Thoracic aorta (tissue), 2 donors: Measurements from ENCODE around the gene DIO3. TPM values are rescaled to one million over a fixed set of nuclear protein-coding genes. Genes with fewer than 3 reads are reported as not detected.
A peak's percentile ranks its signal among the peaks of the same experiment; 100 is the strongest.

Experiments used
- ATAC-seq: fragments of 150-250 bp; one replicate; pipeline ENCODE4 v1.8.0; 2017; ENCODE audit warnings: low read depth; ENCODE audit not compliant: insufficient number of reproducible peaks, low FRiP score
- DNase-seq: peaks from one replicate; pipeline ENCODE4 v3.0.0-alpha.2; 2020; ENCODE audit warnings: low spot score
- H3K27ac ChIP-seq, 2 donors: fragments of 200-600 bp; sonication (generic); 1 replicate in 1 of 2; 2 replicates in 1 of 2; pipeline ENCODE4 v1.5.1; 2016; ENCODE audit warnings: mild to moderate bottlenecking in 2 of 2, moderate library complexity in 2 of 2
- H3K27me3 ChIP-seq: fragments of 200-600 bp; sonication (generic); replicated peaks from 2 replicates; pipeline ENCODE4 v1.6.0; 2016; ENCODE audit warnings: mild to moderate bottlenecking; ENCODE audit not compliant: insufficient read depth
- H3K36me3 ChIP-seq: fragments of 200-600 bp; sonication (generic); one replicate; pipeline ENCODE4 v1.5.1; 2016
- H3K4me1 ChIP-seq, 2 donors: fragments of 200-600 bp; sonication (generic); 1 replicate in 1 of 2; 2 replicates in 1 of 2; pipeline versions ENCODE4 v1.5.1 to v1.6.0; 2016; ENCODE audit warnings: low read depth in 2 of 2, mild to moderate bottlenecking in 1 of 2; ENCODE audit not compliant: control insufficient read depth in 1 of 2
- H3K4me3 ChIP-seq: fragments of 200-600 bp; sonication (generic); 2 replicates; pipeline ENCODE4 v1.5.1; 2016; ENCODE audit warnings: mild to moderate bottlenecking
- H3K9me3 ChIP-seq: fragments of 200-600 bp; sonication (generic); 2 replicates; pipeline ENCODE4 v1.5.1; 2016
- total RNA-seq, 2 donors: library from RNA; depleted of rRNA; stranded (reverse); fragments of >200 nt; gene quantifications; one replicate each; pipeline versions ENCODE4 v1.1.0 to v1.2.3, GENCODE V29; 2016
- TF ChIP-seq, protein P1 (sequence below): fragments of 200-600 bp; sonication (generic); IDR thresholded peaks from one replicate; pipeline ENCODE4 v1.5.1; 2019; ENCODE audit warnings: antibody characterized with exemption

Gene DIO3
- total RNA-seq, 2 donors from 2014 or later = 0.41 to 0.78 TPM

DNA sequence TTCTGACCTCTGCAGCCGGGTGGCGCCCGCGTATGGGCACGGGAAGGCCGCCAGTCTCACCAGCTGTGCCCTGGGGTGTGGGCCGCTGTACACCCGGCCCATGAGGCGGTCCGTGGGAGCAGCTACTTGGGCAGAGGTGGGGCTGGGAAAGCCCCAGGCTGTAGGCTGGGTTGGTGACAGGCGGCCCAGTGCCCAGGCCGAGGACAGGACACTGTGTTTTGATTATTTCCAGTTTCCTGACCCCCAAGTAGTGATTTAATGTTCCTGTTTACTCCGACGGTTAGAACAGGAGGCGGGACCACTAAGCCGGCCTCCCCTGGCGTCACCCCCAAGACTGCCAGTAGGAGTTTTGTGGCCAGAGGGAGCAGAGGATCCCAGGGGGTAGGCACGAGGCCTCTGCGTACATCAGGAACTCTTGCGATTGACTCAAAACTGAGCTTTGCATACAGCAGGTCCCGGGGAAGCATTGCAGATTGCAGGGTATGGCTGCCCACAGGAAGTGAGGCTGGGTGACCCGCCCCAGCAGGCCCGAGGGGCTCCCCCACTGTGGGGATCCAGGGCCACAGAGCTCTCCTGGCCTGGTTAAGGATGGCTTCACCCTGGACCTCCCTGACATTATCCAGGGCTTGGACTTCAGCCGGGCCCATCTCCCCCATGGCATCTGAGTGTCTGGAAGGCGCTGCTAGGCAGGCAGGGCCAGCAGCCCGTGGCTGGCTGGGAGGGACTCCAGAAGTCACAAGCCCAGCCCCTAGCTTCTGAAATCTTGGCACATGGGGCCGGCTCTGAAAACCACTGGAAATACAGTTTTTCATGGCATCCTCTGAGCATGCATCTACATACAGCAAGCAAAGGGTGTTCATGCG is 42.5 kb upstream of the DIO3 start:
- peaks cover 4 to 22% of the 10 kb centered on the region in 2 donors for H3K4me1 ChIP-seq
- H3K27me3 ChIP-seq = no peaks in the 10 kb centered on the region
- ATAC-seq (no peak), DNase-seq (no peak)
- H3K4me3 ChIP-seq = no peak overlapping the region
- no peaks in the 10 kb centered on the region for H3K36me3 ChIP-seq
- TF ChIP-seq, protein P1, sequence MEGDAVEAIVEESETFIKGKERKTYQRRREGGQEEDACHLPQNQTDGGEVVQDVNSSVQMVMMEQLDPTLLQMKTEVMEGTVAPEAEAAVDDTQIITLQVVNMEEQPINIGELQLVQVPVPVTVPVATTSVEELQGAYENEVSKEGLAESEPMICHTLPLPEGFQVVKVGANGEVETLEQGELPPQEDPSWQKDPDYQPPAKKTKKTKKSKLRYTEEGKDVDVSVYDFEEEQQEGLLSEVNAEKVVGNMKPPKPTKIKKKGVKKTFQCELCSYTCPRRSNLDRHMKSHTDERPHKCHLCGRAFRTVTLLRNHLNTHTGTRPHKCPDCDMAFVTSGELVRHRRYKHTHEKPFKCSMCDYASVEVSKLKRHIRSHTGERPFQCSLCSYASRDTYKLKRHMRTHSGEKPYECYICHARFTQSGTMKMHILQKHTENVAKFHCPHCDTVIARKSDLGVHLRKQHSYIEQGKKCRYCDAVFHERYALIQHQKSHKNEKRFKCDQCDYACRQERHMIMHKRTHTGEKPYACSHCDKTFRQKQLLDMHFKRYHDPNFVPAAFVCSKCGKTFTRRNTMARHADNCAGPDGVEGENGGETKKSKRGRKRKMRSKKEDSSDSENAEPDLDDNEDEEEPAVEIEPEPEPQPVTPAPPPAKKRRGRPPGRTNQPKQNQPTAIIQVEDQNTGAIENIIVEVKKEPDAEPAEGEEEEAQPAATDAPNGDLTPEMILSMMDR = no peak
- no peaks in the 10 kb centered on the region for H3K9me3 ChIP-seq
- no peak overlapping the region for H3K27ac ChIP-seq

DNA sequence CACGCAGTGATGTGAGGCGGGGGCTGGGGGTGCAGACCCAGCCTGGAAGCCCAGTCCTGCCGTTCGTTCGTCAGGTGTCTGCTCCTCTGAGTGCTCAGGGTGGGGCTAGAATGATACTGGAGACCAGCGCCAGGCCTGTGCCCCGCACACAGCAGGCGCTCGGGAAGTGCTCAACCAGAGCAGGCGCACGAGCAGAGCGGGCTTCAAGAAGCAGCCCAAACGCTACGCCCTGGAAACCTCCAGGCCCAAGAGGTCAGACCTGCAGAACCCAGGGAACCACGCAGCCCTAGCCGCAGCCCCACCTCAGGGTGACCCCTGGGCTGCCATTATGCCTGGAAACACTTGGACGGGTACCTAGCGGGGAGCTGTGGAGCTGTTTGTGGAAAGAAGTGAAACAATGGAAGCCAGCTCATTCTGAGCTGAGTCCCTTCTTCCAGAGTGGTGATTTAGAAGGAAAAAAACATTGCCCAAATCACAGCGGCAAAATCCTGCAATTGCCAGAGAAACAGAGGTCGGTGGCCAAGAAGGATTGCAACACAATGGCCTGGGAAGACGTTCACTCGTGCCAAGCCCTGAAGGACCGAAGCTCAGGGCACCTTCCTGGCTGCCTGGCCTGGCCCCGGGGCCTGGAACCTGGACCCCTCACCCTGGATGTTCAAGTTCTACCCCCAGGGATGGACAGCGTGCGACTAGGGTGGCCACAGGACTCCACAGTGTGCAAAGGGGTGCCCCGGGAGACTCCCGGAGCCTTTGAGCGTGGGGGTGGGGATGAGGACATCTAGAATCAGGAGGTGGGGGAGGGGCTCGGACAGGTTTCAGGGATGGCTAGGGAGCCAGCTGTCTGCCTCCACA is 40.4 kb upstream of the DIO3 start:
- ATAC-seq = no peak

DNA sequence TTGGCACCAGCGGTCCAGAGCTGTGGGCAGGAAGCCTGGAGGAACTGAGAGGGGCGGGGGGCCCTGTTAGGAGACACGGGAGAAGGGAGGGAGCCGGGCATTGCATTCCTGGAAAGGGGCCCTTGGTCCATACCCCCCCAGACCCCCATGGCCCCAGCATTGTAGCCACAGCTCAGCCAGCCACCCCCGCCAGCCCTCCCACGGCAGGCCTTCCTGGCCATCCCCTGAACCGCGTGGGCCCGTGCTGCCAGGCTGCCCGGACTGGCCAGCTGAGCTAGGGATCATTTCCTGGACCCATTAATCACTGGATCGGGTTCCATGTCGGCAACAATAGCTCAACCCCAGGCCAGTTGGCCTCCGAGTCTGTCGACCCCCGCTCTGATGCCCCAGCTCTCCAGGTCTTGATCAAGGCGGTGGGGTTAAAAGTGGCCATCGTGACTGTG is 39.8 kb upstream of the DIO3 start:
- H3K27ac ChIP-seq = peak overlapping the region; percentile 51 to 64
- TF ChIP-seq, protein P1 = no peak
- peaks cover 4 to 22% of the 10 kb centered on the region in 2 donors for H3K4me1 ChIP-seq
- ATAC-seq (no peak), DNase-seq (no peak)
- H3K9me3 ChIP-seq = no peaks in the 10 kb centered on the region
- H3K4me3 ChIP-seq = peak overlapping the region; percentile 32
- no peaks in the 10 kb centered on the region for H3K36me3 ChIP-seq
- no peaks in the 10 kb centered on the region for H3K27me3 ChIP-seq

More for the DNA sequence above, 40.4 kb upstream of the DIO3 start:
- Histone ChIP-seq H3K27me3 (no peaks in the 10 kb centered on the region), H3K27ac (peak overlapping the region; percentile 51 to 64), H3K9me3 (no peaks in the 10 kb centered on the region), H3K36me3 (no peaks in the 10 kb centered on the region), H3K4me3 (peak overlapping the region; percentile 32), H3K4me1 (peaks cover 4 to 22% of the 10 kb centered on the region in 2 donors)
- TF ChIP-seq, protein P1 = no peak
- peak; percentile 31 for DNase-seq

DNA sequence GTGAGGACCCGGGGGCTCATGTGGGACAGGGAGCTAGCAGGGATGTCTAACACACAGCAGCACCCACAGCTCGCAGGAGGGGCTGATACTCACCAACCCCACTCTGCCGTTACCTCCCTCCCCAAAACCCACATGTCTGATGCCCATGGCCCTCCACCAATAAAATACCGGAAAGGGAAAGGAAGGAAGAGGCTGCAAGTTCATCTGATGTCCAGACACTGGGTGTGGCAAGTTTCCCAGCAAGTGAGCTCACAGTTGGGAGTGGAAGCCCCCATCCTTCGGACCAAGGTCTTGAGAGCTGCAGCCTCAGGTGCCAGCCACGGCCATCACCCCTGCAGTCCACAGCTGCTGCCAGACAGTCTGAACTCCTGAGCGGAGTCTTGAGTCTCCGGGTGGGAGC is 39.3 kb upstream of the DIO3 start:
- H3K27ac ChIP-seq = no peak overlapping the region
- TF ChIP-seq, protein P1 = no peak

More for the DNA sequence above, 39.3 kb upstream of the DIO3 start:
- Histone ChIP-seq H3K27me3 (no peaks in the 10 kb centered on the region), H3K9me3 (no peaks in the 10 kb centered on the region), H3K4me1 (peaks cover 4 to 22% of the 10 kb centered on the region in 2 donors), H3K4me3 (no peak overlapping the region), H3K36me3 (no peaks in the 10 kb centered on the region)
- ATAC-seq (no peak), DNase-seq (no peak)
